ENCODE results near the gene NANOS3.

Gene NANOS3

GRCh38 chr19:13877303-13877702, 369 bp downstream of the NANOS3 start:
- Histone ChIP-seq H3K9ac (ENCODE audit: low read depth, low read length, poor library complexity) (peak overlapping the region; percentile 74), H2BK120ac (ENCODE audit: low read depth, low read length) (no peak overlapping the region), H2BK12ac (ENCODE audit: low read length) (no peak overlapping the region), H3K27me3 (ENCODE audit: control insufficient read depth in 3 of 3, insufficient read depth in 3 of 3, low read depth in 1 of 3, low read length in 3 of 3) (peaks cover 0 to 3% (median 2%) of the 10 kb centered on the region in 3 experiments), H2BK15ac (ENCODE audit: low read length) (peak overlapping the region; percentile 99), H2BK5ac (ENCODE audit: low read length) (no peak overlapping the region), H3K27ac (replicated peaks; ENCODE audit: low read length) (no peak overlapping the region), H3K79me1 (ENCODE audit: low read depth, low read length) (no peaks in the 10 kb centered on the region), H3K36me3 (replicated peaks in 1 of 2; ENCODE audit: control insufficient read depth in 2 of 2, insufficient read depth in 2 of 2, low read length in 2 of 2) (no peaks in the 10 kb centered on the region), H3K9me3 (replicated peaks in 1 of 2; ENCODE audit: control insufficient read depth in 2 of 2, insufficient read depth in 1 of 2, low read depth in 1 of 2, low read length in 2 of 2) (no peaks in the 10 kb centered on the region), H3K4me2 (ENCODE audit: insufficient read depth, low read length, poor library complexity, severe bottlenecking) (no peak overlapping the region), H2AFZ (ENCODE audit: low read length) (no peak overlapping the region), H3K14ac (ENCODE audit: low read length) (no peak overlapping the region), H4K8ac (ENCODE audit: low read depth, low read length) (no peak overlapping the region), H3K4ac (ENCODE audit: low read length) (no peak overlapping the region), H2AK5ac (ENCODE audit: low read depth, low read length) (peak overlapping the region; percentile 61), H3K4me1 (ENCODE audit: control insufficient read depth in 2 of 2, insufficient read depth in 1 of 2, low read depth in 1 of 2, low read length in 2 of 2) (peaks cover 23 to 25% of the 10 kb centered on the region in 2 donors), H3K23ac (ENCODE audit: low read depth, low read length, poor library complexity) (peak overlapping the region; percentile 81), H4K91ac (ENCODE audit: low read depth, low read length, poor library complexity) (no peak overlapping the region), H3K4me3 (ENCODE audit: low read length in 2 of 2) (no peak overlapping the region), H3K18ac (ENCODE audit: low read length) (peak overlapping the region; percentile 60)
- no peak for DNase-seq (ENCODE audit: low spot score)
- WGBS, 2 donors (ENCODE audit: extremely low coverage in 2 of 2, insufficient read length in 2 of 2, insufficient replicate concordance in 1 of 2): no CpG with 5 or more reads among the region's 27 CpGs

GRCh38 chr19:13880059-13881043, 3.4 kb downstream of the NANOS3 start:
- H2BK12ac ChIP-seq (ENCODE audit: low read length): no peak overlapping the region
- H3K4ac ChIP-seq (ENCODE audit: low read length): no peak overlapping the region
- no peak overlapping the region for H4K8ac ChIP-seq (ENCODE audit: low read depth, low read length)
- H3K4me2 ChIP-seq (ENCODE audit: insufficient read depth, low read length, poor library complexity, severe bottlenecking): peak overlapping the region; percentile 53
- peak; percentile 86 for DNase-seq (ENCODE audit: low spot score)
- WGBS, 2 donors (ENCODE audit: extremely low coverage in 2 of 2, insufficient read length in 2 of 2, insufficient replicate concordance in 1 of 2): no CpG with 5 or more reads among the region's 34 CpGs
- no peak overlapping the region for H3K27ac ChIP-seq (replicated peaks; ENCODE audit: low read length)
- H2AK5ac ChIP-seq (ENCODE audit: low read depth, low read length): peak overlapping the region; percentile 5
- no peak overlapping the region for H3K9ac ChIP-seq (ENCODE audit: low read depth, low read length, poor library complexity)
- H4K91ac ChIP-seq (ENCODE audit: low read depth, low read length, poor library complexity): no peak overlapping the region
- H2BK5ac ChIP-seq (ENCODE audit: low read length): no peak overlapping the region
- no peaks in the 10 kb centered on the region for H3K36me3 ChIP-seq (replicated peaks in 1 of 2; ENCODE audit: control insufficient read depth in 2 of 2, insufficient read depth in 2 of 2, low read length in 2 of 2)
- H3K27me3 ChIP-seq (ENCODE audit: control insufficient read depth in 3 of 3, insufficient read depth in 3 of 3, low read depth in 1 of 3, low read length in 3 of 3): peaks cover 0 to 2% (median 2%) of the 10 kb centered on the region in 3 experiments
- H3K4me1 ChIP-seq (ENCODE audit: control insufficient read depth in 2 of 2, insufficient read depth in 1 of 2, low read depth in 1 of 2, low read length in 2 of 2): peaks cover 19 to 23% of the 10 kb centered on the region in 2 donors
- no peak overlapping the region for H3K14ac ChIP-seq (ENCODE audit: low read length)
- no peak overlapping the region for H2BK120ac ChIP-seq (ENCODE audit: low read depth, low read length)
- H3K4me3 ChIP-seq (ENCODE audit: low read length in 2 of 2): no peak overlapping the region
- H3K18ac ChIP-seq (ENCODE audit: low read length): peak overlapping the region; percentile 95
- no peak overlapping the region for H3K23ac ChIP-seq (ENCODE audit: low read depth, low read length, poor library complexity)
- peak overlapping the region; percentile 85 for H2AFZ ChIP-seq (ENCODE audit: low read length)
- peak overlapping the region; percentile 3 for H2BK15ac ChIP-seq (ENCODE audit: low read length)
- no peaks in the 10 kb centered on the region for H3K79me1 ChIP-seq (ENCODE audit: low read depth, low read length)
- H3K9me3 ChIP-seq (replicated peaks in 1 of 2; ENCODE audit: control insufficient read depth in 2 of 2, insufficient read depth in 1 of 2, low read depth in 1 of 2, low read length in 2 of 2): no peaks in the 10 kb centered on the region

GRCh38 chr19:13881251-13881691, 4.3 kb downstream of the NANOS3 start:
- Histone ChIP-seq H4K8ac (ENCODE audit: low read depth, low read length) (no peak overlapping the region), H3K18ac (ENCODE audit: low read length) (peak overlapping the region; percentile 96), H3K36me3 (replicated peaks in 1 of 2; ENCODE audit: control insufficient read depth in 2 of 2, insufficient read depth in 2 of 2, low read length in 2 of 2) (no peaks in the 10 kb centered on the region), H2AK5ac (ENCODE audit: low read depth, low read length) (peak overlapping the region; percentile 10), H2BK12ac (ENCODE audit: low read length) (no peak overlapping the region), H3K27ac (replicated peaks; ENCODE audit: low read length) (no peak overlapping the region), H2BK120ac (ENCODE audit: low read depth, low read length) (no peak overlapping the region), H2BK15ac (ENCODE audit: low read length) (peak overlapping the region; percentile 68), H3K9ac (ENCODE audit: low read depth, low read length, poor library complexity) (peak overlapping the region; percentile 78), H4K91ac (ENCODE audit: low read depth, low read length, poor library complexity) (peak overlapping the region; percentile 92), H3K4me3 (ENCODE audit: low read length in 2 of 2) (no peak overlapping the region), H3K4me2 (ENCODE audit: insufficient read depth, low read length, poor library complexity, severe bottlenecking) (peak overlapping the region; percentile 19), H3K9me3 (replicated peaks in 1 of 2; ENCODE audit: control insufficient read depth in 2 of 2, insufficient read depth in 1 of 2, low read depth in 1 of 2, low read length in 2 of 2) (no peaks in the 10 kb centered on the region), H3K79me1 (ENCODE audit: low read depth, low read length) (no peaks in the 10 kb centered on the region), H2AFZ (ENCODE audit: low read length) (peak overlapping the region; percentile 82), H3K27me3 (ENCODE audit: control insufficient read depth in 3 of 3, insufficient read depth in 3 of 3, low read depth in 1 of 3, low read length in 3 of 3) (no peaks in the 10 kb centered on the region), H2BK5ac (ENCODE audit: low read length) (no peak overlapping the region), H3K23ac (ENCODE audit: low read depth, low read length, poor library complexity) (peak overlapping the region; percentile 16), H3K4me1 (ENCODE audit: control insufficient read depth in 2 of 2, insufficient read depth in 1 of 2, low read depth in 1 of 2, low read length in 2 of 2) (peaks cover 19 to 23% of the 10 kb centered on the region in 2 donors), H3K14ac (ENCODE audit: low read length) (no peak overlapping the region), H3K4ac (ENCODE audit: low read length) (no peak overlapping the region)
- no peak for DNase-seq (ENCODE audit: low spot score)
- WGBS, 2 donors (ENCODE audit: extremely low coverage in 2 of 2, insufficient read length in 2 of 2, insufficient replicate concordance in 1 of 2): no CpG with 5 or more reads among the region's 12 CpGs

Data from neuronal stem cell (in vitro differentiated cells).